SIG-M5 treated with dmso at 0.1 percent for 504 hours (cell line): ENCODE data around the gene HJURP.

Experiments
- DNase-seq: peaks from one replicate; lab custom pipeline; 2025; ENCODE audit not compliant: unreplicated experiment; lab: John Stamatoyannopoulos, UW

The HJURP gene

GRCh38 chr2:233814056-233814835, 40.1 kb downstream of the HJURP start:
- DNase-seq: no peak

DNA sequence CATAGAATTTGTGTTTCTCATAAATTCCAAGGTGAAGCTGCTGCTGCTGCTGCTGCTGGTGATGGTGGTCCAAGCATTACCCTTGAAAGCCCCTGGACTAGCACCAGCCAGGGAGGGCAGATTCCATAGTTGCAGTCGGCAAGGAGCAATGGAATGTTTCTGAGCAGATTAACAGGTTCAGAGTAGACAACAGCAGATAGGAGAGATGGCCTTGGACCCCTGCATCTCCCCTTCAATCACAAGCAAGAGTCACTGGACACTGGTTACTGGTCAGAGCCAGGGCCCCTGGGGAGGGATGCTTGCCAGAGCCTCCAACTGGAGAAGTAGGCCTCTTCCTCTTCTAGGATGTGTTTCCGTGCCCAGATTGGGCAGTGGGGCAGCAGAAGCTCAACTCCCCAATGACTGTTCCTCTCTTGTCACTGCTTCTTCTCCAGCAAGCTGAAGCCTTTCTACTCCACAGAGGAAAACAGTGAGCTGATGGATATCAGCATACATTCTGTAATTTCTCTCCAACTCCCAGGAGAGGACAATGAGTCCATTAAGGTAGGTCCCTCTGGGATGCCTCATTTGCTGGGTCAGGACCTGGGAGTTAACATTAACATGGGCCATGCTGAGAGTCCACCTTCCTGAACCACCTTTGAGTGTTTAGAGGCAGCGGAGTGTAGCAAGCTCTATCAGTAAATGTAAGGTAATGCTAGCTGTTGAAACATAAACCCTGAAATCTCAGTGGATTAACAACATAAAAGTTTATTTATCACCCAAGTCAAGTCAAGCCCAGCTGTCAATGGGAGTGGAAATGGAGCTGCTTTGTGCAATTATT, 40.9 kb downstream of the HJURP start:
- no peak for DNase-seq

DNA sequence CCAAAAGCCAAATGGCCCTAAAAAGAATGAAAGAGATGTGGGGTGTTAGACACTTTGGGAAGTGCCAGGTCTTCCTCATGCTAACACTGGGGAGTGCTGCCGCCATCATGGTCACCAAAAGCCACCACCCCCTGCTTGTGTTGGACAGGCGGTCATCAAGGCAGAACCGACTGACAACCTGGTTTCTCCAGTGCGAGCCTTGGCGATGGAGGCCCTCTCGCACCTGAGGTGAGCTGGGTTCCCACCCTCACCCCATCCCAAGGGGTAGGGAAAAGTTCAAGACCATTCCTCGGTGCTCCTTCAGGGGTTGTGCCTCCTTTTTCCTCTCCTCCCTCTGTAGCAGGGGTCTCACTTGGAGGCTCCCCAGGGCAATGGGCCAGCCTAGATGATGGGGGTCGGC, 42.6 kb downstream of the HJURP start:
- no peak for DNase-seq

DNA sequence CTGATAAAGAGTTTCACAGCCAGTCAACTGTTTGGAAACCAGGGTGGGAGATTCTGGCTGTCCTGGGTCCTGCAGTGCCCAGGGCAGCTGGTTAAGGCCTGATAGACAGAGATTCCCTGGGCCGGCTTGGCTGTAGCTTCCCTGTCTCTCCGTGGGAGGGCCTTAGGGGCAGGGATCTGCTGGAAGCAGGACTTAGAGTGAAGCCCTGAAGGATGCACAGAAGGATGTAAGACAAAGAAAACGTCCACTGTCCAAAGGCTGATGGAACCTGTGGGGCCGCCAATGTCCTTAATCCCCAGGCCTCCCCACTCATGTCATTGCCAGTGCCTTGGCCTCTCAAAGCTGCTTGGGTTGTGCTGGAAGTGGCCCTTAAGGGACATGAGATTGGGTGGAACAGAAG, 43.2 kb downstream of the HJURP start:
- DNase-seq: no peak

- no peak for DNase-seq
Observed at GRCh38 chr2:233810385-233810784, 44.0 kb downstream of the HJURP start.

DNA sequence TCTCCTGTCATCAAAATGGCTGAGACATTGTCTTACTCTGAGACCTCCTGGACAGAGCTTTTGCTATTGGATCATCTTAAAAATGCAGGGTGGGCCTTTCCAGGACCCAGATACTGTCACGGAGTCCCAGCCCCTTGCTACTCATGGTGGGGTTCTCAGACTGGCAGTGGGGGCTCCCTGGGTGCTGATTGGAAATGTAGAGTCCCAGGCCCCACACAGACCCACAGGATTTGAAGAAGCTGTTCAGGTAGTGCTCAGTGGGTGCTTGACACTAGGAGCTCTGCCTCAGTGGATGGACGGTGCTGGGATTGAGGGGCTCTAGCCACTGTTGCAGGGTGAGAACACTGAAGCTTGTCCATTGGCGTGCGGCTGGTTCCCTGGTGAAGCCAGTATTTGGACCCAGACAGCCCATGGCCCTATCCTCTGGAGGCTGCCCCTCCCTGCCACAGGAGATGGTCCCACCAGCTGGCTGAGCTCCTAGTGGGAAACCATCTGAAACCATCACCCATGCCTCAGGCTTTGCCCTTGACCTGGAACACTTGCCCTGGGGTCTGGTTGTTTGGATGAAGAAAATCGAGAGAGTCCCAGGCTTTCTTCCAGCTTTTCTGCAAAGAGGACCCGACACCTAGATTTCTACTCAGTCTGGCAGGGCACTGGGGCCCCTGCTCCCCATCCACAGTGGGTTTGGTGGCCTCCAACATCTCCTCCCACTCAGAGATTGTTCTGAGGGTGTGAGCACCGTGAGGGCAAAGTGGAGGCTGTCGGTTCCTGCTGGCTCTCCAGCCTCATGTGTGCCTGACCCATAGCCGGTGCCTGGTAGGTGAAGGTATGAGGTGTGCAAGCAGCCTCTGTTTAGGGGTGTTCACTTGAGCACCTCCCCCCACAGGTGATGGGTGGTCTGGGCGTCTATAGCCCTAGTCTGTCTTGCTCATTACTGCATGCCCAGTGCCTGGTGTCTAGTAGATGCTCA, 46.1 kb downstream of the HJURP start:
- no peak for DNase-seq

DNA sequence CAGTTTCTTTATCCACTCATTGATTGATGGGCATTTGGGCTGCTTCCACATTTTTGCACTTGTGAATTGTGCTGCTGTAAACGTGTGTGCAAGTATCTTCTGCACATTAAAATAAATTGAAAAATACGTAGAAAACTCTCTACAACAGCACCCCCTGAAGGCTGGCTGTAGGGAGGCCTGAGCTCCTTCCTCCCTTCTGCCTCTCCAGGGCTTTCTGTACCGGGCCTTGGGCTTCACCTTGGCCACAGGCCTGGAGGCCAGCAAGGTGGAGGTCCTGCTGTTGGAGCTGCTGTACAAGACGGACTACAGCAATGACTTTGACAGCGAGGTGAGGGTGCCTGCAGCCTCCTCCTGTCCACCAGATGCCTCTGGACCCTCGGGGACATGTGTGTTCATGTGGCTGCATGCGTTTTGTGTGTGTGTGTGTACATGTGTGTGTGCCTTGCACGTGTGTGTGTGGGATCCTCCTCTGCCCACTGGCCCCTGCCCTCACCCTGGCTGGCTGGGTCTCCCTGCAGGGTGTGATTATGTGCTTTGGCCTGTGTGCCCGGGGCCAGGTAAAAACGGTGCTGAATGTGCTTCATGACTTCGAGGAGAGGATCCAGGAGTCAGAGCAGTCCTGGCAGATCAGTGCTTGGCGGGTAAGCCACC, 47.0 kb downstream of the HJURP start:
- DNase-seq: no peak

GRCh38 chr2:233803994-233804393, 50.3 kb downstream of the HJURP start:
- no peak for DNase-seq

GRCh38 chr2:233803292-233803911, 50.9 kb downstream of the HJURP start:
- no peak for DNase-seq

GRCh38 chr2:233802132-233802815, 52.1 kb downstream of the HJURP start:
- DNase-seq: no peak

DNA sequence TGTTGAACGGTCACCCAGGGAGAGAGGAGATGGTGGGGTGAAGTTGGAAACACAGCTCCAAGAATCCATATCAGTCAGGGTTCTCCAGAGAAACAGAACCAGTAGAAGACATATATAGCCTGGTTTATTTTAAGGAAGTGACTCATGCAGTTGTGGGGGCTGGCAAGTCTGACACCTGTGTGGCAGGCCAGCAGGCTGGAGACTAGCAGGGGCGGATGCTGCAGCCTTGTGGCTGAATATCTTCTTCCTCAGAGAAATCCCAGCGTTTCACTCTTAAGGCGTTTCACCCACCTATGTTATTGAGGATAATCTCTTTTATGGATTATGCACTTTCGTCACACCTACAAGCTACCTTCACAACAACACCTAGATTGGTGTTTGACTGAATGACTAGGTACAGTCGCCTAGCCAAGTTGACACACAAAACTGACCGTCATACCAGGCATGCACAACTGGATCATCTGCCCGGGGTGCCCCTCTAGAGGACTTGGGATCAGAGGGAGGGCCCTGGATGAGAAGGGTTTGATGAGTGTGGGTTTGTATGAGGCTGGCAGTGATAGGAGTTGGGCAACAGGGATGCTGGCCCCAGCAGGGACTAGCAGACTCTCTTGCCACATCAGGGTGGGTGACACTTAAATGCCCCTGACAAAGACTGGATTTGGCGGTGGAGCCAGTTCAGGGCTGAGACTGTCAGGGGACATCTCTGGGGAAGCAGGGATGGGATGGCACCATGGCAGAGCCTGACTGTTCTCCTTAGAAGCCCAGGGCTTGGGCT, 52.8 kb downstream of the HJURP start:
- DNase-seq: no peak

- no peak for DNase-seq
Observed at GRCh38 chr2:233800208-233800607, 54.1 kb downstream of the HJURP start.

DNA sequence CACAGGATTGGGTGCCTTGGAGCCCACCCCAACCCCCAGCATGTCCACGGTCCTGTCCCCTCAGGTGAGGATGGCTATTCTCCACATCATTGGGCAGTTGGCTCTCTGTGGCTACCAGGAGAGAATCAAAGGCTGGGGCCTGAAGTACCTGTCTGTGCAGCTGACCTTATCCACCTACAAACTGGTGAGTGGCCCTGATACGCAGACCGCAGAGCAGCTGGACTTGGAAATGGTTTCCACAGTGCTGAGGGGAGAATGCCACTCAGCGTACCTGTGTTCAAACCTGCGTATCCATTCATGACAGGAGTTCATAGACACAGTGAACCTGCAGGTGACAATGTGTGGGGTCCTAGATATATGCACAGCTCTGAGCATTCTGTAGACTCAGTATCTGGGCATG, 54.6 kb downstream of the HJURP start:
- DNase-seq: no peak

- no peak for DNase-seq
Observed at GRCh38 chr2:233799087-233799665, 55.2 kb downstream of the HJURP start.

- no peak for DNase-seq
Observed at GRCh38 chr2:233798335-233799086, 55.8 kb downstream of the HJURP start.

- DNase-seq: no peak
Observed at GRCh38 chr2:233796254-233796653, 58.1 kb downstream of the HJURP start.

DNA sequence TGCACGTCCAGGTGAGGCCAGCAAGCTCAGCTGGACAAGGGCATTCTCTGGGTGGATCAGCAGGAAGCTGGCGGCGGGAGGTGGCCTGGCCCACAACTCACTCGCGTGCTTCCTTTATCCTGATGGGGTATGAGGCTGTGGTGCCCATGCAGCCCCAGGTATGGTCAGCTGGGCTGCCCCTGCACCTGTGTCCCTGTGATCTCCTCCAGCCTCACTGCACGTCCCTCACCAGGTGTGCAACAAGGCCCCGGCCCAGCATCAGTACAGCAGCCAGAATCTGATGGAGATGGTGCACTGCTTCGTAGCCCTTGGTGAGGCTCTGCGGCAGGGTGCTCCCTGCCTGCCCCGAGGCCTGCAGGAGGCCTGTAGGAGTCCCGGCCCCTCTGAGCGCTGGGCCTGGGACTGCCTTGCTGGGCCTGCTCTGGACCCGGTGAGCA, 58.6 kb downstream of the HJURP start:
- no peak for DNase-seq

- DNase-seq: no peak
Observed at GRCh38 chr2:233794128-233794658, 60.1 kb downstream of the HJURP start.
